ENCODE data around the gene AQP1. TPM values are rescaled to one million over a fixed set of nuclear protein-coding genes. Genes with fewer than 3 reads are reported as not detected.

Gene AQP1
- total RNA-seq, 1 donor from 2014 or later, result 6.0 TPM

- no peaks in the 10 kb centered on the region for H3K27me3 Mint-ChIP-seq
- no peak for TF ChIP-seq CTCF (conservative IDR thresholded peaks at IDR 0.05)
- H3K4me1 Mint-ChIP-seq (ENCODE audit: unreplicated experiment), result peaks cover 23% of the 10 kb centered on the region
- H3K36me3 Mint-ChIP-seq, result no peaks in the 10 kb centered on the region
- DNase-seq (ENCODE audit: extremely low spot score, unreplicated experiment), result no peak
- no peak overlapping the region for H3K4me3 Mint-ChIP-seq
- H3K27ac Mint-ChIP-seq, result no peak overlapping the region
- H3K9me3 Mint-ChIP-seq, result no peaks in the 10 kb centered on the region
Measured at GRCh38 chr7:30911133-30911532, 520 bp upstream of the AQP1 start.

- no peak for TF ChIP-seq CTCF (conservative IDR thresholded peaks at IDR 0.05)
- no peaks in the 10 kb centered on the region for H3K9me3 Mint-ChIP-seq
- H3K4me3 Mint-ChIP-seq, result no peak overlapping the region
- peaks cover 24% of the 10 kb centered on the region for H3K4me1 Mint-ChIP-seq (ENCODE audit: unreplicated experiment)
- H3K27ac Mint-ChIP-seq, result peak overlapping the region; percentile 50
- DNase-seq (ENCODE audit: extremely low spot score, unreplicated experiment), result no peak
- H3K27me3 Mint-ChIP-seq, result no peaks in the 10 kb centered on the region
- H3K36me3 Mint-ChIP-seq, result no peaks in the 10 kb centered on the region
Measured at GRCh38 chr7:30912021-30912730, 523 bp downstream of the AQP1 start.

GRCh38 chr7:30912731-30912985 is 1.0 kb downstream of the AQP1 start:
- Mint-ChIP-seq H3K4me3 (peak overlapping the region; percentile 48), H3K27ac (peak overlapping the region; percentile 50), H3K27me3 (no peaks in the 10 kb centered on the region), H3K4me1 (ENCODE audit: unreplicated experiment) (peaks cover 27% of the 10 kb centered on the region), H3K9me3 (no peaks in the 10 kb centered on the region), H3K36me3 (no peaks in the 10 kb centered on the region)
- DNase-seq (ENCODE audit: extremely low spot score, unreplicated experiment), result no peak
- no peak for TF ChIP-seq CTCF (conservative IDR thresholded peaks at IDR 0.05)

- Mint-ChIP-seq H3K4me1 (ENCODE audit: unreplicated experiment) (peaks cover 27% of the 10 kb centered on the region), H3K27ac (peak overlapping the region; percentile 50), H3K9me3 (no peaks in the 10 kb centered on the region), H3K36me3 (no peaks in the 10 kb centered on the region), H3K27me3 (no peaks in the 10 kb centered on the region), H3K4me3 (peak overlapping the region; percentile 48)
- DNase-seq (ENCODE audit: extremely low spot score, unreplicated experiment), result no peak
- TF ChIP-seq CTCF (conservative IDR thresholded peaks at IDR 0.05), result no peak
Measured at GRCh38 chr7:30912986-30913811, 1.5 kb downstream of the AQP1 start.

- DNase-seq (ENCODE audit: extremely low spot score, unreplicated experiment), result no peak
- Mint-ChIP-seq H3K27ac (no peak overlapping the region), H3K4me3 (no peak overlapping the region), H3K9me3 (no peaks in the 10 kb centered on the region), H3K4me1 (ENCODE audit: unreplicated experiment) (peaks cover 27% of the 10 kb centered on the region), H3K27me3 (no peaks in the 10 kb centered on the region), H3K36me3 (no peaks in the 10 kb centered on the region)
- no peak for TF ChIP-seq CTCF (conservative IDR thresholded peaks at IDR 0.05)
Measured at GRCh38 chr7:30913821-30914515, 2.3 kb downstream of the AQP1 start.

Measured in type B pancreatic cell (in vitro differentiated cells).